Ovary (tissue), 9 donors: ENCODE measurements around the gene MAD2L1BP. TPM values are rescaled to one million over a fixed set of nuclear protein-coding genes. Genes with fewer than 3 reads are reported as not detected.

Experiments used
- DNase-seq, 5 donors: peaks; one replicate each; pipeline ENCODE4 v3.0.0-alpha.2; 2019 to 2020
- H3K27ac ChIP-seq, 2 donors: fragments of 200-600 bp; one replicate each; pipeline versions ENCODE4 v1.5.1 to v1.8.0; 2019 to 2022
- H3K27me3 ChIP-seq: fragments of 200-600 bp; one replicate; pipeline ENCODE4 v1.8.0; 2022
- H3K36me3 ChIP-seq: fragments of 200-600 bp; sonication (generic); one replicate; pipeline ENCODE4 v1.5.1; 2019
- H3K4me1 ChIP-seq: one replicate; pipeline ENCODE4 v1.8.1; 2013; ENCODE audit warnings: mild to moderate bottlenecking, moderate library complexity; ENCODE audit not compliant: insufficient read depth
- H3K4me3 ChIP-seq: fragments of 200-600 bp; sonication (generic); one replicate; pipeline ENCODE4 v1.5.1; 2017
- H3K9me3 ChIP-seq, 2 donors: fragments of 200-600 bp in 1 of 2; sonication (generic) in 1 of 2; one replicate each; pipeline versions ENCODE4 v1.5.1 to v1.8.1; 2013 to 2019; ENCODE audit warnings: mild to moderate bottlenecking in 1 of 2, moderate library complexity in 1 of 2
- CTCF ChIP-seq, 3 donors: fragments of 450-650 bp in 2 of 3; fragments of 200-600 bp in 1 of 3; IDR thresholded peaks; one replicate each; pipeline versions ENCODE4 v1.5.1 to v1.8.0; 2016 to 2022; ENCODE audit warnings: antibody characterized with exemption in 3 of 3, mild to moderate bottlenecking in 1 of 3
- EP300 ChIP-seq: sonication (generic); formaldehyde crosslinking; IDR thresholded peaks from one replicate; pipeline ENCODE4 v1.6.1; 2017; ENCODE audit warnings: antibody characterized with exemption
- POLR2A ChIP-seq: fragments of 450-650 bp; IDR thresholded peaks from one replicate; pipeline ENCODE4 v1.6.1; 2017; ENCODE audit warnings: antibody characterized with exemption, mild to moderate bottlenecking, moderate library complexity
- WGBS, 3 donors: extraction: QIAGEN DNeasy Blood & Tissue Kit in 1 of 3; methylation state at CpG; one replicate each; pipeline versions ENCODE4 v1.1.5 to v1.1.7; 2013 to 2017; 5-methylcytosine and 5-hydroxymethylcytosine counted together
- intact Hi-C, 4 donors: fragments of 100-400 bp; cut with DNase I; formaldehyde crosslinking; loops; one replicate each; pipeline versions ENCODE4 v1.11.0 to v1.15.1; 2022 to 2023
- polyA plus RNA-seq, 2 donors: library from polyadenylated mRNA; stranded (reverse); fragments of 200-250 nt in 1 of 2; fragments of 350-450 nt in 1 of 2; fragmentation: Illumina TruSeq in 1 of 2; extraction: RNeasy Lipid Tissue Mini Kit (QIAGEN cat#74804) in 1 of 2; gene quantifications; one replicate each; pipeline ENCODE4 v1.2.3, GENCODE V29; 2013 to 2014
- total RNA-seq, 7 donors: library from RNA; depleted of rRNA in 2 of 7; stranded (reverse); fragments of >200 nt in 2 of 7; fragmentation: NEBNext Ultra II Directional in 3 of 7; extraction: Animal tissue kit (Norgen Biotek cat#: 25700) in 3 of 7; gene quantifications; one replicate each; pipeline versions ENCODE4 v1.1.0 to v1.2.4, GENCODE V29; 2016 to 2023
- donor health status: DM: no; HTN: no; CAD: no; lungs with moderate emphysema.
- donor health status: DM: no; HTN: no; CAD: no.
- donor health status: Bipolar disorder and iron deficiency.
- donor health status: DM: yes; HTN: yes; CAD: no.
- donor health status: DM: no; HTN: no; CAD: no.
- donor health status: DM: yes; HTN: yes; CAD: no.

The MAD2L1BP gene
- total and polyA plus RNA-seq, 9 donors = 11.9 to 28.4 (median 16.8) TPM

- Histone ChIP-seq H3K9me3 (no peaks in the 10 kb centered on the region), H3K4me3 (no peak overlapping the region), H3K4me1 (peaks cover 13% of the 10 kb centered on the region), H3K27me3 (no peaks in the 10 kb centered on the region), H3K27ac (peak overlapping the region in 1 of 2 donors; percentile 16), H3K36me3 (no peaks in the 10 kb centered on the region)
- no peak for DNase-seq
- intact Hi-C loops = loop anchor here (2.0 to 10.0 kb wide), 6 partner anchors 87 to 409 kb away; partner anchors contain the start of gene VEGFA (in 2 of the 4)
- WGBS, 3 donors = 66 to 69% (median 68%) methylated on average over 6 of the region's 6 CpGs
- TF ChIP-seq CTCF (IDR thresholded peaks at IDR 0.05) = no peak
- no peak for TF ChIP-seq EP300
- no peak for TF ChIP-seq POLR2A
Observed at GRCh38 chr6:43669922-43670622, 34.4 kb downstream of the MAD2L1BP start.

- H3K36me3 ChIP-seq = no peaks in the 10 kb centered on the region
- intact Hi-C loops = no loop called here
- H3K4me3 ChIP-seq = no peak overlapping the region
- DNase-seq = no peak
- H3K27ac ChIP-seq = no peak overlapping the region
- WGBS, 3 donors = 92 to 96% (median 96%) methylated on average over 6 of the region's 6 CpGs
- no peaks in the 10 kb centered on the region for H3K27me3 ChIP-seq
- H3K4me1 ChIP-seq = peaks cover 13% of the 10 kb centered on the region
- TF ChIP-seq EP300 = no peak
- TF ChIP-seq CTCF (IDR thresholded peaks at IDR 0.05) = no peak
- no peak for TF ChIP-seq POLR2A
- no peaks in the 10 kb centered on the region for H3K9me3 ChIP-seq
Observed at GRCh38 chr6:43670623-43670986, 35.0 kb downstream of the MAD2L1BP start.

- H3K4me1 ChIP-seq = peaks cover 13% of the 10 kb centered on the region
- no peaks in the 10 kb centered on the region for H3K27me3 ChIP-seq
- TF ChIP-seq EP300 = no peak
- TF ChIP-seq CTCF (IDR thresholded peaks at IDR 0.05) = no peak
- no peak for TF ChIP-seq POLR2A
- H3K36me3 ChIP-seq = no peaks in the 10 kb centered on the region
- no peak overlapping the region for H3K27ac ChIP-seq
- intact Hi-C loops = no loop called here
- DNase-seq = peak in 1 of 5 donors; percentile 38
- no peaks in the 10 kb centered on the region for H3K9me3 ChIP-seq
- WGBS, 3 donors = 86 to 90% (median 87%) methylated on average over 8 of the region's 8 CpGs
- H3K4me3 ChIP-seq = no peak overlapping the region
Observed at GRCh38 chr6:43671011-43671800, 35.6 kb downstream of the MAD2L1BP start.

- 72 to 82% (median 81%) methylated on average over 16 of the region's 16 CpGs for WGBS, 3 donors
- TF ChIP-seq POLR2A = no peak
- no peak for TF ChIP-seq CTCF (IDR thresholded peaks at IDR 0.05)
- TF ChIP-seq EP300 = no peak
- Histone ChIP-seq H3K27me3 (no peaks in the 10 kb centered on the region), H3K27ac (peak overlapping the region in 1 of 2 donors; percentile 0), H3K4me1 (peaks cover 13% of the 10 kb centered on the region), H3K36me3 (no peaks in the 10 kb centered on the region), H3K9me3 (no peaks in the 10 kb centered on the region), H3K4me3 (no peak overlapping the region)
- intact Hi-C loops = no loop called here
- peak in 3 of 5 donors; percentile 30 to 38 (median 34) for DNase-seq
Observed at GRCh38 chr6:43671801-43672690, 36.4 kb downstream of the MAD2L1BP start.
